GM20000 (cell line): Measurements from ENCODE around the gene NAV3.

Source experiments
- DNase-seq: peaks from one replicate; pipeline ENCODE4 v3.0.0; 2012; ENCODE audit warnings: low spot score
- CTCF ChIP-seq: IDR thresholded peaks from 2 replicates; pipeline ENCODE4 v1.5.1; 2012; ENCODE audit warnings: mild to moderate bottlenecking, control low read depth; ENCODE audit errors: extremely low read depth, missing control alignments

The NAV3 gene

DNA sequence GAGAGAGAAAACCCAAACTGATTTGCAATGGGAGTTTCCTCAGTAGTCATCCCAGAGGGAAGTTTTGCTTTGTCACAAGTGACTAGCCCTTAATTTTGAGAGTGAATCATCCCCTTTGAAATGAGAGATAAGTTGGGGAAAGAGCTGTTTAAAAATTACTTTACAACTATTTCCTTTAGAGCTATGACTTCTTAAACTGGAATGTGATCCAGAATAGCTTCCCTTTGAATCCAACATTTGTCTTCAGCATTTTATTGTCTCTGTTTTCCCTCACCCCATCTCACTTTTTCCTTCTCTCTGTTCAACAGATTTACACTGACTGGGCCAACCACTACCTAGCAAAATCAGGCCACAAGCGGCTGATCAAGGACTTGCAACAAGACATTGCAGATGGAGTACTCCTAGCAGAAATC lies 109.3 kb downstream of the NAV3 start:
- no peak for TF ChIP-seq CTCF
- no peak for DNase-seq

DNA sequence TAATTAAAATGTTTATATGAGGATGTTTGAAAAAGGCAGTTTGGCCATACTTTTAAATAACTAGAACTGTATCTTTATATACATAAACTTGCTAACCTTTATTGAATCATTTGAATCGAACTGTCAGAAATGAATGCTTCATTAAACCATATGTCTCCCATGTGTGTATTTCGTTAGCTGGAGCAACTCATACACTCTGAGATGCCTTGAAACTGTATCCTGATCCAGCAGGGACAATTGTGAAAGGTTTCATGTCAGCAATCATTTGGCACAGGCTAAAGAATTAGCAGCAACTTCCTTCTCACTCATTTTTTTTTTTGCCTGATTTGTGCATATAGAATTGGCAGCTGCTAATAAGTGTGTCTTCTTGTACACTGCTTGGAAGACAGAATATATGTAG lies 109.9 kb downstream of the NAV3 start:
- no peak for TF ChIP-seq CTCF
- DNase-seq, result no peak

DNA sequence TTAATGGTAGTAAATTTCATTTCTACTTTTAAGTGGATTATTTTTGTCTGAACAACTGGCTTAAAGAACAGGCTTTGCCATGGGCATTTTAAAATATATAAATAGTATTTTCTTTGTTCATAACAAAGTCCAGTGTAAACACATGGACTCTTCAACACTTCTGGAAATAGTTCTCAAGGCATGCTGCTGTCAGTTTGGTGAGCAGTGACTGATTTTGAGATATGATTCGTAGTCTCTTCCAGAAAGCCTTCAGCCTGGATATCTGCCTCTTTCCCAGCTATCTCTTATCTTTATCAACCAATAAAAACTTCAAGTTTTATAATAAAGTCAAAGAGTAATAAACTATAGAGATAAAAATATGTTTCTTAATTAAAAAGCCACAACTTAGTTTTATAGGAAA lies 110.7 kb downstream of the NAV3 start:
- no peak for TF ChIP-seq CTCF
- no peak for DNase-seq

DNA sequence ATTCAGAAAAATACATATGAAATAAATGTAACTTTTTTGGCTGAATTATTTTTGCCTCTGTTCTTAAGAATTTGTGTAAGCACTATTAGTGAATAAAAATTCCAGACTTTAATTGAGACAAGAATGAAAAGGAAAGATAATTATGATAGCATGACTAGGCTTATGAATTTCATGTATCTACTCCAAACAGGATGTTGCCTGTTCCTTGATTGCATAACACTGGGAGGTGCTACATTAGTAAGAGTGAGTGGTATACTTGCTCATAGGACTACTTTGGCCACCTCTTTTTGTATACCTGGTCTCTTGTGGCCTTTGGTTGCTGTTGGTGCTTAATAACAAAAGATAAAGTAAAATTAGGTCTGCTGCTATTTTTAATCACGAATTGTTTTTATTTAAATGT lies 112.8 kb downstream of the NAV3 start:
- no peak for TF ChIP-seq CTCF

DNA sequence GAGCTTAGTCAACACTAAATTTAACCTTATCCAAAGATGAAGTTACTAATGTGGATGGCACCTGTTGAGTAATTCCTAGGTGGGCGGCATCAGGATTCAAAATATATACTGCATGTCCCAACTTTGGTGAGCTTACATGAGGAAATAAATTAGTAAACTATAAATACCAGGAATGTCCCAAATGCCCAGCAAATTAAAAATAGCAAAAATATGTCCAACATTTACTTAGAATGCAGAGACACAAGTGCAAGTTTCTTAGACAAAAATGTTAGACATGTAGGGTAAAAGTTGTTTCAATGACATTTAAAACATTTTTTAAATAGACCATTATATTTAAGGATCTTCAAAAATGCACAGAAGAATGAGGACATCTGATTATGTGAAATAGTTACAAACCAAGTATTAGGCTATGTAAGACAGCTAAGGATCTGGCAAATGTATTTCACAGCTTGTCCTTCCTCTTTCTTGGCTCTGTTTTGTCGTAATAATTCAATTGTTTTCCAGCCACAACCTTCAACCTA lies 115.9 kb downstream of the NAV3 start:
- no peak for DNase-seq
- no peak for TF ChIP-seq CTCF

More for the DNA sequence above, 112.8 kb downstream of the NAV3 start:
- no peak for DNase-seq

DNA sequence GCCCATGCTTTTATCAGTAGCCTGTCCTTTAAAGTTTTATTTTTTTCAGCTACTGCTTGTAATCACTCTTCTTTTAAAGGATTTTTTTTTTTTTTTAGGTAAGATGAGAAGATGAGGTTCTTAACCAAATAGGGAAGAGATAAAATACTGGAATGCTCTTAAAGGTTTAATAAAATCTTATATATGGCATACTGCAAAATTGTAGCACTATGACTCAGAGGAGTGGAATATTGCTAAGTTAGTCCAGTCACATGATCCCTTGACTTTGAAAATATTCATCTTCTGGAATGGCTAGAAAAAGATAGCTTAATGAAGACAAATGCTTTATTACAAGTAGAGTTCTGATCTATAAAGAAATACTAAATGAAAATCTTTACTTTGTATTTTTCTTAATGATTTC lies 116.6 kb downstream of the NAV3 start:
- no peak for DNase-seq
- no peak for TF ChIP-seq CTCF

- no peak for TF ChIP-seq CTCF
- DNase-seq, result no peak
These were observed 117.1 kb downstream of the NAV3 start for GRCh38 chr12:77947746-77948145.
